ENCODE measurements around the gene ZC3H12D.
"Not testable (repeated sequence)": the region's sequence is repeated elsewhere in the genome, so short reads cannot be mapped to it uniquely, and the experiment has no call there.

The ZC3H12D gene

GRCh38 chr6:149487316-149487715, 2.5 kb upstream of the ZC3H12D start:
- intact Hi-C loops (cut with DNase I): no loop called here
- DNase-seq: no peak

- intact Hi-C loops (cut with DNase I): no loop called here
- DNase-seq: no peak
These were observed 762 bp downstream of the ZC3H12D start for GRCh38 chr6:149483849-149484655.

GRCh38 chr6:149483334-149483725, 1.5 kb downstream of the ZC3H12D start:
- intact Hi-C loops (cut with DNase I): no loop called here
- no peak for DNase-seq

DNA sequence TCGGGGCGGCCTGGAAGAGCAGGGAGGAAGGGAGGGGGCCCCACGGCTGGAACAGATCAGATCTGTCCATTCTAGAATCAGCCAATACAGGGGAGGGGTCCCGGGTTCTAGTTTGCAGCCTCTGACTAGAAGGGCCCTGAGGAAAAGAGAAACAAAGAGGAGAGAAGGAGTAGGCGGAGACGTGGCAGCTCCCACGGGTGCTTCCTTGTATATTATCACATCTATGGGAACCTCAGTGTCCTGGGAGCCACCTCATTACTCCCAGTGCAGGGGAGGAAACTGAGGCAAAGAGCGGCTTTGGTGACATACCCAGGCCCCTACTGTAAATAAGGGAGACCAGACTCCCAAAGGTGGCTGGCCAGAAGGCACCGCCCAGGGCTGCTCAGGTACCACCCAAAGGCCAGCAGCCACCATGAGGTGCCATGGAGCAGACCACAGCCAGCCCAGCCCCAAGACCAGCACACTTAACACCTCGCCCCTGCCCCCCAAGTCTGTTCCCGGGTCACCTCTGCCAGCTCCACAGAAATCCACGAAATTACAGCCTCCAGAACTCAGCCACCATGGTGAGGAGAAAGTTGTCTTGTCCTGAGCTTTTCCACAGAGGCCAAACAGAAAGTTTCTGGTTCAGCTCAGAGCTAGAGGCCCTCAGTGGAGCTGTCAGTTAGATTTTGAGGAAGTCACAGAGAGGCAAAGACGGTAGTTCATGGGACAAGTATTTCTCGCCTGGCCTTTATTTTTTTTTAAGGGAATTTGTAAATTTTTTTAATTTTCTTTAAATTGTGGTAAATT, 2.1 kb downstream of the ZC3H12D start:
- intact Hi-C loops (cut with DNase I): no loop called here
- no peak for DNase-seq

DNA sequence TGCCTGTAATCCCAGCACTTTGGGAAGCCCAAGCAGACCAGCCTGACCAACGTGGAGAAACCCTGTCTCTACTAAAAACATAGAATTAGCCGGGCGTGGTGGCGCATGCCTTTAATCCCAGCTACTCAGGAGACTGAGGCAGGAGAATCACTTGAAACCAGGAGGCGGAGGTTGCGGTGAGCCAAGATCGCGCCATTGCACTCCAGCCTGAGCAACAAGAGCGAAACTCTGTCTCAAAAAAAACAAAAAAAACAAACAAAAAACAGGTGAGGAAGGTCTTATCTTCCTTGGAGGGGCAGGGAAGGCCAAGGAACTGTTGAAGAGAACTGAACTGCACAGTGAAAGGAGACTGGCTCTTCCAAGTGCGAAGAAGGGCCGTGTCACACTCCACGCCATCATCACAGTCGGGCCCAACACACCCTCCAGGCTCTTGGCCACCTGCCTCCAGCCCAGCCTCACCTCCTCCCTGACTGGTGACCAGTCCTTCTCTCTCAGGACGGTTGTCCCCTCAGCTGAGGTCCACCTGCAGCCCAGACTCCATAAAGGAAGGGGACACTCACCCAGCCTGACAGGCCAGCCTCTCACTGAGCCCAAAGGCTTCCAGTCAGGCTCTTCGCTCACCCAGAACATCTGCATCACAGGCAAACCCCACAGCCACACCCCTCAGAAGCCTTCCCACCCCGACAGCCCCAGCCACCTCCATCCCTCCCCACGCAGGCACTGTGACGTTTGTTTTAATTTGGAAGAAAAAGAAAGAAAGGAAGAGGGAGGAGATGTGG, 4.1 kb downstream of the ZC3H12D start:
- intact Hi-C loops (cut with DNase I): no loop called here
- DNase-seq: no peak

GRCh38 chr6:149478631-149479314, 6.0 kb downstream of the ZC3H12D start:
- no peak for DNase-seq
- intact Hi-C loops (cut with DNase I): no loop called here

- intact Hi-C loops (cut with DNase I): no loop called here
- DNase-seq: peak in 1 of 10 donors; percentile 70
These were observed 7.3 kb downstream of the ZC3H12D start for GRCh38 chr6:149477544-149477943.

DNA sequence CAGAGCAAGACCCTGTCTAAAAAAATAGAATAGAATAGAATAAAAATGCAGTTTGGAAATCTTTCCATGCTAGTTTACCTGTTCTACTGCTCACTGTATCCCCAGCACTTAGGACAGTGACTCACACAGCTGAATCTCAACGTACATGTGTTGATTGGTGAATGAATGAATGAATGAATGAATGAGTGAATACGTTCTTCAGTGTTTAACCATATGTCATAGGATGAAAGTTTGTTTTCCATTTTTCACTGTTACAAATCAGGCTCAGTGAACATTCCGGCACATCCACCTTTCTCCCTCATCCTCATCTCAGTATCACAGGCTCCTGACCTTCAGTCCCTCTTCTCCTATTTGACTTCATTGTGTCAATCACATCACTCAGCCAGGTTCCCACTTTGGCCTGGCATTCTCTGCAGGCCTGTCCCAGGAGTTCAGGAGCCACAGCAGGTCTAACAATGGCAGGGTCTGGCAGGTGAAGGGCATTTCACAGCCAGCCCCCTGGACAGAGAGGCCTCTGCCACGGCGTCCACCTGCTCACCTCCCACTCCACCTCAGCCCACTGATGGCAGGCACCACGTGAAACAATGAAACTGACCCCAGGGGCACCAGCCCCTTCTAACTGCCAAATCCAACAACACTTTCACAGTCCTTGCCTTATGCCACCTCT, 7.9 kb downstream of the ZC3H12D start:
- intact Hi-C loops (cut with DNase I): no loop called here
- DNase-seq: peak in 1 of 10 donors; percentile 40

- DNase-seq: peak in 1 of 10 donors; percentile 73
- intact Hi-C loops (cut with DNase I): no loop called here
These were observed 10.5 kb downstream of the ZC3H12D start for GRCh38 chr6:149474108-149474935.

- intact Hi-C loops (cut with DNase I): no loop called here
- peak in 1 of 10 donors; percentile 83 for DNase-seq
These were observed 11.4 kb downstream of the ZC3H12D start for GRCh38 chr6:149473080-149474052.

DNA sequence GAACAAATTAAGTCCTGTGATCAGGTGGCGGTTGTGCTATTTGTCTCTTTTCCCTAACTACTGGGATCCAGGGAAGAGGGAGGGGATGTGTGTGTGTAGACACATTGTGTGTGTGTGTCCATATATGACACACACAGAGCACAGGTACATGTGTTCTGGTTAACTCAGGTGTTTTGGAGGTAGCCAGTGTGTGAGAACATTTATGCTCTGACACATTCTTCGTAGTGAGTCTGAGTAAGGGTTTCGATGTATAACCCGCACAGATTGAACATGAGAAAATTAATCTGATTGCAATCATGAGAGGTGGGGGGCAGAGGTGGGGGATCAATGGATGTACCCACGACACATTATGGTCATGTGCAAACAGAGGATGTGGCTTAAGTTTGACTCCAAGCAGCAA, 12.6 kb downstream of the ZC3H12D start:
- DNase-seq: no peak

DNA sequence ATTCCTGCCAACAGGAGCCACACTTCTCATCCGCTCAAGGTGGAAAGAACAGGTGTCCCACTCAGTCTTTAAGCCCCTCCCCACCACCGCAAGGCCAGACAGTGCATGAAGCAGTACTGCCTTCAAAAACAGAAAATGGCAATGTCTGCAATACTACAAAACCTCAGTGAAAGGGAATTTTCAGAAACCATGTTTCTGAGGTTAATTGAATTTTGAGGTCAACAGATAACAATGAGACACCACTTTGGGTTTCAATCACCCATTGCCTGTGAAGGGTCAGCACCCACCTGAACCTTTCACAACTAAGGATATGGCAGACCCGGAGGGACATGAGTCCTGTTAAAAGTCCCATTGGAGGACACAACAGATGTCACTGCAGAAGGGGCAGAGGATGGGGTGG, 13.0 kb downstream of the ZC3H12D start:
- intact Hi-C loops (cut with DNase I): no loop called here
- DNase-seq: peak in 1 of 10 donors; percentile 35

More for the DNA sequence above, 12.6 kb downstream of the ZC3H12D start:
- intact Hi-C loops (cut with DNase I): no loop called here

GRCh38 chr6:149470948-149471347, 13.9 kb downstream of the ZC3H12D start:
- DNase-seq: peak in 1 of 10 donors; percentile 52
- intact Hi-C loops (cut with DNase I): no loop called here

- peak in 1 of 10 donors; percentile 27 for DNase-seq
- intact Hi-C loops (cut with DNase I): no loop called here
These were observed 16.6 kb downstream of the ZC3H12D start for GRCh38 chr6:149468179-149468578.

DNA sequence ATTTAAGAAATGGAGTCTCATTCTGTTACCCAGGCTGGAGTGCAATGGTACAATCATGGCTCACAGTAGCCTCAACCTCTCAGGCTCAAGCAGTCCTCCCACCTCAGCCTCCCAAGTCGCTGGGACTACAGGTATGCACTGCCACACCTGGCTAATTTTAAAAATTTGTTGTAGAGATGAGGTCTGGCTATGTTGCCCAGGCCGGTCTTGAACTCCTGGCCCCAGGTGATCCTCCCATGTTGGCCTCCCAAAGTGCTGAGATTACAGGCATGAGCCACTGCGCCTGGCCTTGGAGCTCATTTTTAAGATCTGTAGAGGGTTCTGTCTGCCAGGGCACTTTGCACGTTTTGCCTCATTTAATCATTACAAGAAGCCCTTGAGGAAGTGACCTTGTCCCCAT, 17.5 kb downstream of the ZC3H12D start:
- intact Hi-C loops (cut with DNase I): no loop called here
- peak in 2 of 10 donors; percentile 16 to 40 for DNase-seq

DNA sequence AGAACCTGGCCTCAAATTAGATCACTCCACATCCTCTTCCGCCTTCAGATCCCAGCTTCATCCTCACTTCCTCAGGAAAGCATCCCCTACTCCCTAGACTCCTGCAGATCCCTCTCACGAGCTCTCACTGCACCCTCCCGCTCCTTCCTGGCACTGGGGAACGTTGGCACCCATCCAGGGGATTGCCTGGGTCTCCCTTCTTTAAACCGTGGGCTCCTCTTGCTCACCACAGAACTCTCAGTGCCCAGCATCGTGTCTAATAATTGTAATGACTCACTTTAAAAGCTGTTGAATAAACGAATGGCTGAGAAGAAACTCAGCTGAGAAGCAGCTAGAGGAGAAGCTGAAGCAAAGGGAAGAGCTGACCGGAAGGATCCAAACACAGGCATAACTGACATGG, 20.4 kb downstream of the ZC3H12D start:
- intact Hi-C loops (cut with DNase I): no loop called here
- DNase-seq: peak in 2 of 10 donors; percentile 16 to 54

GRCh38 chr6:149463781-149464180, 21.0 kb downstream of the ZC3H12D start:
- no peak for DNase-seq
- intact Hi-C loops (cut with DNase I): no loop called here

DNA sequence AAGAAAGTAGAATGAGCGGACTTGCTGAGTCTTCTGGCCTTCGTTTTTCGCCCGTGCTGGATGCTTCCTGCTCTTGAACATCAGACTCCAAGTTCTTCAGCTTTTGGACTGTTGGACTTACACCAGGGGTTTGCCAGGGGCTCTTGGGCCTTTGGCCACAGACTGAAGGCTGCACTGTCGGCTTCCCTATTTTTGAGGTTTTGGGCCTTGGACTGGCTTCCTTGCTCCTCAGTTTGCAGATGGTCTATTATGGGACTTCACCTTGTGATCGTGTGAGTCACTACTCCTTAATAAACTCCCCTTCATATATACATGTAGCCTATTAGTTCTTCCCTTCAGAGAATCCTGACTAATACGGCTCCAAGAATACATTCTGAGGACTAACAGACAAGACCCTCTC, 22.1 kb downstream of the ZC3H12D start:
- DNase-seq: peak in 1 of 10 donors; percentile 31
- intact Hi-C loops (cut with DNase I): not testable (repeated sequence)
